Stimulated activated CD4-positive, alpha-beta T cell treated with anti-CD3 and anti-CD28 coated beads, Interleukin-4, amount 100 ng/mL, for 48 hours (primary cell): ENCODE results near the gene LIPA.
A peak's percentile ranks its signal among the peaks of the same experiment; 100 is the strongest.
"Not testable (repeated sequence)": the region's sequence is repeated elsewhere in the genome, so short reads cannot be mapped to it uniquely, and the experiment has no call there.

Source experiments
- DNase-seq, 2 donors: peaks; one replicate each; pipeline ENCODE4 v3.0.0-alpha.2; 2020; ENCODE audit warnings: low read depth in 2 of 2

The LIPA gene

DNA sequence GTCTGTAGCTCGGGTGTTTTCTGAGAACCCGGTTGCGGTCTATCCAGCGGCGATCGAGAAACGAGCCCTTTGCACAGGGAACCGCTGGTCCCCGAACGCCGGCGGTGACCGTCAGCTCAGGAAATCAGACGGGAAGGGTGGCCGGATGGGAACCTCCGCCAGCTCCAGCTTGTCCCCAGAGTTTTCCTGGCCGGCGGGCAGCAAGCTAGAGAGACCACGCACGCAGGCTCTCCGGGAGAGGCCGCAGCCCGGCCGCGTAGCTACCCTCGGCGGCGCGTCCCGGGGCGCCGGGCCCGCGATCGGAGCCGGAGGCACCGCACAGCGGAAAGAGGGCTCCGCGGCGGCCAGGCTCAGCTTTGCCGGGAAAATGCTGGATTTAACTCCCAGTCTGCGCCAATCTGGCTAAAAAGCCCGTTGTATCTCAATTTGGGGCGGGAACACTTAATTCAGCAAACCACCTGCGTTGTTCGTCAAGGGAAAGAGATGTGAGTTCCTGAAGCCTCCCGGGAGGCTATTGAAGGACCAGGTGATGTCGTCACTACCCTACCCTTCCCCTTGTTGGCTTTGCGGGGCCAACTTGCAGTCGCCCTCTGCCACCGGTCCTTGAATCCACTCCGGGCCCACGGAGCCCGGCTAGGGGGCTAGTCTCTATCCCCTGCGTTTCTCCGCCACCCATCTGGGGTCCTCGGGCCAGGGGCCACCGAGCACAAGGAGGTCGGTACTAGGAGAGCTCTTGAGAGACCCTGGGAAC, 43.6 kb downstream of the LIPA start:
- no peak for DNase-seq

DNA sequence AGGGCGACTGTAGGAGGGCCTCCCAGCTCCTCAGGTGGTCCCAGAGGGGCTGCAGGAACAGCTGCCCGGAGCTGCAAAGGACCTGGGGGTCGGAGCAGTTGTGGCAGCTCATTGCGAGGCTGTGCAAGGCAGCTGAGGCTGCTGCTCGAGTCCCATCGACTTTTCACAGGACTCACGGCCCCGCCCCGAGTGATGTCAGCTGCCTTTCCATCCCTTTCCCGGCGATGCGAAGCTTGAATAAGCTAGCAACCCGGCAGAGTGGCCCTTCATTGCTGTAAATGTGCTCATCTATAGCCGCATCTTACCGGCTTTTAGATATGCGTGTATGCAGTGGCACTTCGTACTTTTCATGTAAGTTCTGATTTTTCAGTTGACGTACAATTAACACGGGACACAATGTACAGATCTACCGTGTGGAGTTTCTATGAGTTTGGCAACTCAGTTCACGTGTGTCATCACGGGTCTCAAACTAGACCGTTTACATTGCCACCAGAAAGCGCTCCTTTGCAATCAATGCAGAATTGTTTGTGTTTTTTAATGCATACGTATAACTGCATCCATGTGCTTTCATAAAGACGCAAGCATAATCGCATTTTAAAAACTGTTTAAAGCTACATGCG, 44.3 kb downstream of the LIPA start, which contains the start of gene CH25H:
TSS of gene CH25H (minus strand) at position 137 of the 620 bp plus-strand sequence. CDS start at position 112, 25 bp downstream.
- peak; percentile 37 to 44 for DNase-seq

- no peak for DNase-seq
Measured at GRCh38 chr10:89206402-89207180, 45.0 kb downstream of the LIPA start.

DNA sequence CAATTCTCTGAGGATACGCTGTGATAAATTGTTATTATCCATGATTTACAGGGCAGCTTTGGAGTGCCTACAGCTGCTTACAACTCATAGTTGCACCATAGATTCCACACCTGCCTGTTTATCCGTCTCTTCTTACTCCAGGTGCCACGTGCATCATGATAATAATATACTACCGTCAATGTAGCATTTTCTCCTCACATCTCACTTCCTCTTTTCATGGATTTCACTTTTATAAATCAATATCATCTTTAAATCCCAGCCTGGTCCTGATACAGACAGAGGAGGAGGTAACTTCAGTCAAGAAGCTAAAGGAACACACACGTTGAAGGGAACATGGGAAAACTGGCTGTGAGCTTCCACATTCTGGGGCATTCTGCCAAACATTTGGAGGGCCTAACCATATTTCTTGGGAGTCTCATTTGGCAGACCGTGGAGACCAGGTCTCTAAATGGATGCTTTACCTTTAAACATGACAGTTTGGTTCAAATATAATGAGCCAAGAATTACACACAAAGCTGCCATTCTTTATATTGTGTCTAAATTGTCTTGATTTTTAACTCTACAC, 46.9 kb downstream of the LIPA start:
- DNase-seq = no peak

DNA sequence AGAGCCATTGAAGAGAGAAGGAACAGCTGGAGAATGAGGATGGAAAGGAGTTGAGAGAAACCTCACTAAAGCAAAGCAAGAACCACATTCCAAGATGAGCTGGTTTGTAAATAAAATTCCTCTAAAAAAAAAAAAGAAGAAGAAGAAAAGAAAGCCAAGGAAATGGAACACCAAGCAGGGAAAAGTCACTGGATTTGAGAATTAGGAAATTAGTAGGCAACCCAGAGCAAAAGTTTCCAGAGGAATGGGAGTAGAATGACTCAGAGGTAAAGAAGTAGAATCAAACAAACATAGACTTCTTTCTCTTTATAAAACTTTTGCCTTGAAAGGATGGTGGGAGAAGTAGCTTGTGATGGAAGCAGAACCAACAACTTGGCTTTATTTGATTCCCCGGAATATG, 48.3 kb downstream of the LIPA start:
- no peak for DNase-seq

DNA sequence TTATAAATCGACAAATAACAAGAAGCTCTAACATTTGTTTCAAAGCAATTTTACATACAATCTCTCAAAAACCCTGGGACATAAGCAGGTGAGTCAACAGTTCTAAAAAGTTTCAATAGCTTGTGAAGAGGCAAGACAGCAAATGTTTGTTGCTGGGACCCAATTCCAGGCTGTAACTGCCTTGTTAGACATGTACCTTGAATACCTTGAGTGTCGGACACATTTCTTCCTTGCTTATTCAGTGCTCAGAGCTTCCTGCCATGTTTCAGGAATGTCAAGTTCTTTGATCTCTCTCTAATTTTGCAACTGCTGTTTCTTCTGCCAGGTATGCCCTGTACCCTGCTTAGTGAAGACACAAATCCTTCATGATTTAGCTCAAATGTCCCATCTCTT, 49.5 kb downstream of the LIPA start:
- DNase-seq = no peak

GRCh38 chr10:89201345-89202032, 50.1 kb downstream of the LIPA start:
- no peak for DNase-seq

DNA sequence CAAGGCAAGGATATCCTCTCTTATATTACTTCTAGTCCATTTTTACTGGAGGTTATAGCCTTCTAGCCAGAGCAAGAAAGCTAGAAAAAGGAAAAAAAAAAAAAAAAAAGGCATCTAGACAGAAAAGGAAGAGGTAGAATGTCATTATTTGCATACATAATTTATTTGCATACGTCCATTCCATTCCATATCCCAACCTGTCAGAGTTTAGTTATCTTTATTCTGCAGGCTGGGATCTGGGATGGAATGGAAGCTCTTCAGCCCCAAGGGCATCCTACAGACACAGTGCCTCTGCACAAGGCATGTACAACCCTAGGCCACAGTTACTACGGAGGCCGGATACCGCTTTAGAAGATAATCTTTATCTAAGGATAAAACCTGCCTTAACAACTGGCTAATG, 54.1 kb downstream of the LIPA start:
- no peak for DNase-seq

DNA sequence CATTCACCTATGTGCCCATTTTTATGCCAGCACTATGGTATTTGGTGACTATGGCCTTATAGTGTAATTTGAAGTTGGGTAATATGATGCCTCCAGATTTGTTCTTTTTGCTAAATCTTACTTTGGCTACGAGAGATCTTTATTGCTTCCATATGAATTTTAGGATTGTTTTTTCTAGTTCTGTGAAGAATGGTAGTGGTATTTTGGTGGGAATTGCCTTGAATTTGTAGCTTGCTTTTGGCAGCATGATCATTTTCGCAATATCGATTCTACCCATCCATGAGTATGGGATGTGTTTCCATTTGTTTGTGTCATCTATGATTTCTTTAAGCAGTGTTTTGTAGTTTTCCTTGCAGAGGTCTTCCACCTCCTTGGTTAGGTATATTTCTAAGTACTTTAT, 60.3 kb downstream of the LIPA start:
- DNase-seq = not testable (repeated sequence)

- DNase-seq = no peak
Measured at GRCh38 chr10:89189211-89189734, 62.3 kb downstream of the LIPA start.

GRCh38 chr10:89185658-89186057, 65.9 kb downstream of the LIPA start:
- no peak for DNase-seq

GRCh38 chr10:89184638-89185037, 66.9 kb downstream of the LIPA start:
- no peak for DNase-seq

- DNase-seq = no peak
Measured at GRCh38 chr10:89183571-89183970, 68.0 kb downstream of the LIPA start.

DNA sequence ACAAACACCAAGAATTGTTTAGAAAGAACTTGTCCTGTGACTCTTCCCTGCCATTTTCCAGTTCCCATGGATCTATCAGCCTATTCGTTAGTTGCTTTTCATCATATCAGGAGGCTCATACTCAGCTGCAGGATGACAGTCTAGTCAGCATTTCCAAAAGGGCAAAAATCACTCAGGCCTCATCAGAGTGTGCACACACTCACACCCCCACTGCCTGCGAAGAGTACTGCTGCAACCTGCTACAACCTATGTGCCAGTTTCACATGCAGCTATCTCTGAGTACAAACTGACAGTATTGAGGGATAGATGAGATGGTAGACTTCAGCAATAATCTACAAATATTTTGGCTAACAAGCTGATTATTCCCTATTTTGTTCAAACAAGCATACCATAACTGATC, 68.7 kb downstream of the LIPA start:
- DNase-seq = no peak

DNA sequence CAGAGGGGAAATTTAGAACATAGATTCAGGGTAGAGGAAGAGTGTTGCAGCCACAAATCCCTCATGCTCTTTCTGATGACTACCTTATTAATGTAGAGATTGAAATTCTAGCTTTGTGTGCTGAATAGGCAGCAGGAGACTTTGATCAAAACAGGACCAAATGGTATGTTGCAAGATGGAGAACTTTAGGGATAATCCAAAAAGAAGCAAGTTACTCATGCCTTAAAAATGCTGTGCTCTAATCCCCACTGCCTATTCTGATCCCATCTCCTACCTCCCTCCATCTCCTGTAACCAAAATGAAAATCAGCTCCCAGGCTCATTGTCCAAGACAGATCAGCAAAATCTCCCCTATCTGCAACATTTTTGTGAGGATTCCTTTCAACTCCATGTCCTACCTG, 75.8 kb downstream of the LIPA start:
- no peak for DNase-seq

GRCh38 chr10:89173075-89173474, 78.5 kb downstream of the LIPA start:
- DNase-seq = no peak

DNA sequence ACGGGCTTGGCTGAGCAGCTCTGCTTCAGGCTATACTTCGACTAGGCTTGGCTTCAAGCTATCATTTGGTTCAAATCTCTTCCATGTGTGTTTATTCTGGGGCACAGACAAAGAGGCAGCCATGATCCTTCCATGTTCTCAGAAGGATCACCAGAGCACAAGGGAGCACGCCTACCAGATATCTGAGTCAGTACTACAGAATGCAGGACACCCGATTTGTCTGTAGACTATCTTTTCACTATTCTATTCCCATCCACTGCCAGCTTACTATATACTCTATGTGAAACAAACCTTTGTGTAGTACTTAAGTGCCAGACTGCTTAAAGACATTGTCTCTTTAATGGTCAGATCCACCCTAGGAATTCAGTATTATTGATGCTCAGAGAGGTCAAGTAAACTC, 79.6 kb downstream of the LIPA start:
- no peak for DNase-seq

- no peak for DNase-seq
Measured at GRCh38 chr10:89171263-89171872, 80.2 kb downstream of the LIPA start.

GRCh38 chr10:89168354-89168900, 83.1 kb downstream of the LIPA start:
- DNase-seq = not testable (repeated sequence)

DNA sequence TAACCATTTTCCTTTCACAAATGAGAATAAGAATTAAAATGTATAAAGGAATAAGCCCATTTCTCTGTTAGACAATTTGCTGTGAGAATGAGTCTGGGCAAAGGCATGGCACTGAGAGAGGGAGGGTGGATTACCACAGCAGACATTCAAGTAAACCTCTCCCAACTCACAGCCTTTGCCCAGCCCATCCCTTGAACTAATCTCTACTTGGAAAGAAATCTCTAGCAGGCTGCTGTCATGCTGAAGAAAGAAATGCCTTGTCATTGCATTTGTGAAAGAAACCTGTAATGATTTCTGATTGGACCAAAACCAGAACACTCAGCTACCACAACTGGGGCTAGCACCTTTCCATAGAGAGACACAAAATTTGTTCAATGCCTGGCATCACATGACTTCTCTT, 83.7 kb downstream of the LIPA start:
- DNase-seq = no peak

- DNase-seq = no peak
Measured at GRCh38 chr10:89165923-89166322, 85.7 kb downstream of the LIPA start.
